Hematopoietic multipotent progenitor cell treated with erythropoietin and hydrocortisone succinate and interleukin-3 and kit ligand, for 8 days (in vitro differentiated cells): Measurements from ENCODE around the gene NUDT8.
A peak's percentile ranks its signal among the peaks of the same experiment; 100 is the strongest.
"Not testable (repeated sequence)": the region's sequence is repeated elsewhere in the genome, so short reads cannot be mapped to it uniquely, and the experiment has no call there.

Source experiments
- DNase-seq: peaks from one replicate; pipeline ENCODE4 v3.0.0-alpha.2; 2015

The NUDT8 gene

GRCh38 chr11:67659651-67660165, 30.0 kb upstream of the NUDT8 start:
- DNase-seq: not testable (repeated sequence)

GRCh38 chr11:67657300-67657699, 27.6 kb upstream of the NUDT8 start:
- no peak for DNase-seq

GRCh38 chr11:67656278-67656922, 26.7 kb upstream of the NUDT8 start:
- DNase-seq: peak; percentile 42

GRCh38 chr11:67654225-67654624, 24.5 kb upstream of the NUDT8 start:
- DNase-seq: no peak

GRCh38 chr11:67652965-67653845, 23.5 kb upstream of the NUDT8 start:
- no peak for DNase-seq

GRCh38 chr11:67651976-67652781, 22.4 kb upstream of the NUDT8 start:
- DNase-seq: no peak

- DNase-seq: no peak
Measured at GRCh38 chr11:67649634-67650510, 20.1 kb upstream of the NUDT8 start.

GRCh38 chr11:67648796-67649613, 19.3 kb upstream of the NUDT8 start:
- no peak for DNase-seq

- DNase-seq: peak; percentile 65
Measured at GRCh38 chr11:67648140-67648795, 18.5 kb upstream of the NUDT8 start.

GRCh38 chr11:67647471-67647870, 17.7 kb upstream of the NUDT8 start:
- DNase-seq: no peak

- no peak for DNase-seq
Measured at GRCh38 chr11:67646535-67647336, 17.0 kb upstream of the NUDT8 start.

- no peak for DNase-seq
Measured at GRCh38 chr11:67645521-67646461, 16.1 kb upstream of the NUDT8 start.

- no peak for DNase-seq
Measured at GRCh38 chr11:67644472-67645418, 15.0 kb upstream of the NUDT8 start.

GRCh38 chr11:67644042-67644441, 14.3 kb upstream of the NUDT8 start:
- DNase-seq: peak; percentile 30

- DNase-seq: no peak
Measured at GRCh38 chr11:67642173-67643120, 12.7 kb upstream of the NUDT8 start.
